Left renal pelvis (tissue), 4 donors: ENCODE measurements around the gene FAM83F. TPM values are rescaled to one million over a fixed set of nuclear protein-coding genes. Genes with fewer than 3 reads are reported as not detected.
"Not testable (repeated sequence)": the region's sequence is repeated elsewhere in the genome, so short reads cannot be mapped to it uniquely, and the experiment has no call there.

Experiments used
- DNase-seq, 4 donors: peaks; one replicate each; pipeline ENCODE4 v3.0.0-alpha.2; 2013; ENCODE audit warnings: low read depth in 4 of 4, low spot score in 3 of 4
- polyA plus RNA-seq, 4 donors: library from polyadenylated mRNA; unstranded; fragments of 120-200 nt; gene quantifications; one replicate each; pipeline ENCODE4 v1.2.1, GENCODE V29; 2013; ENCODE audit not compliant: insufficient read length in 4 of 4

FAM83F gene
- polyA plus RNA-seq, result 1 to 10 TPM in 3 of 4 donors, under 1 TPM in 1; 0.53 to 3.6 (median 1.9) TPM

GRCh38 chr22:39994566-39995392, at the start of gene FAM83F:
FAM83F (plus strand) TSS chr22:39994954; CDS start chr22:39995043, 89 bp downstream.
- no peak for DNase-seq

GRCh38 chr22:39946126-39946502, 48.6 kb upstream of the FAM83F start:
- DNase-seq, result no peak

GRCh38 chr22:39946503-39947219, 48.1 kb upstream of the FAM83F start:
- DNase-seq, result no peak

DNA sequence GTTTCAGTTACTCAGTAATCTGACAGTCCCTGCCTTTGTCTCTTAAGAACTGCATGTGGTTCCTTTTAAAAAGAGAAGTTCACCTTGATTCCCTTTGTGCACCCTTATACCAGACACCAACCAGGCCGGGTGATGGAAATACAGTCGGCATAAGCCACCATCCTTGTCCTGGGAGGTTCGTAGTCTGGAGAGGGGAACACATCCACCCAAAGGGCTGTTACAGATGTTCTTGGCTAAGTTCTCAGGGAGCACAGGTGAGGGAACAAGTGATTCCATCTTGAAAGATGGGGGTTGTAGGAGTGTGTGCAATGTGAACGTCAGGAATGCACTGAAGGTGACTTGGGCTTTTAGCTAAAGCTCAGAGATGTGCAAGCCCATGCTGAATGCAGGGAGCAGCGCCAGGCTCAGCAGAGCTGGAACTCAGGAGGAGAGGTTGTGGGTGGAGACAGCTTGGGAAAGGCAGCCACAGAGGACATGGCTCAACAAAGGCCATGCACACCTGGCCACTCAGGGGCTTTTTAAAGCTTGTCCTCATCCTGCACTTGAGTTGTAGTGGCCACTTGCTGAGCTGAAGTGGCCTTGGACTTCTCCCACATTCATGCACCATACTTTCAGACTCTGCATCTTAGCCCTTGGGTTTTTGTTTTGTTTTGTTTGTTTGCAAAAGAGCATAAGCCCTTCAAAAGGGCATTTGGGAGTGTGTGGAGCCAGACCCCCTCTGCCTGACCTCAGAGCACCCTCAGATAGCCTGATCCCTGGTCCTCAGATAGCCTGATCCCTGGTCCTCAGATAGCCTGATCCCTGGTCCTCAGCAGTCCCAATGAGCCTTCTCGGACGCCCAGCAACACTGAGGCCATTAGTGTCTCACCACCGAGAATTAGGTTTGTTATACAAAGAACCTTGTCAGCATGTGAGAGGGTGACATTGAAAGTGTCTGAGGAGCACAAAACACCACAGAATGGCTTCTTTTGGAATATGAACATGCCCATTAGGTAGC, 47.2 kb upstream of the FAM83F start:
- DNase-seq, result no peak

DNA sequence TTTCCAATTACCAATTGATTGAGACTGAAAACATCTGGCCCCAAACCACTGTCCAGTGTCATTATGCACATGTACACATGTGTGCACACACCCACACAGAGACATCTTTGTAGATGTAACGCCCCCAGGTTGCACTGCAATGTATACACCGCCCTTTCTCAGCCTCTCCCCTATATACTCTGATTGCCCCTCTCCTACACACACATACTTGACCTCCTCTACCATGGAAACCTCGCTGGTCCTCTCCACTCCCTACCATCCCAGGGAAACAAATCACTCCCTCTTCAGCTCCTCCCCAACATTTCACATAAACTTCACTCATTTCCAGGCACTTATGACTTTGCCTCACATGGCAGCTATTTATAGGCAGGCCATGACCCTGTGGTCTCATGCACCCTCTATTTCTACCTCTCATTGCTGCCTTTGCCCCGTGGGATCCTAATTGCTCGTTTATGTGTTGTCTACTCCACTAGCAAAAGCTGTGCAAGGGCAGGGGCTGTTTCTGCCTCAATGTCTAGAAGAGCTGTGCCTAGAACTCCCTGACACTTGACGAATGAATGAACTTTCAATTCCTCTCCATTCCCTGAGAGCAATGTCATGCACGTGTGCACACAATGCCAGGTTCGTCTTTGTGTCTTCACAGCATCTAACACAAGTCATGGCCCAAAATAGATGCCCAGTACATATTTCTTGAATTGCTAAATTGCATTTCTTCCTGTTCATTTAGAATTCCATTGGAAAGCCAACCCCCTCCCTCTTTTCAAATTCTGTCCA, 44.6 kb upstream of the FAM83F start:
- DNase-seq, result no peak

GRCh38 chr22:39951603-39952293, 43.0 kb upstream of the FAM83F start:
- DNase-seq, result not testable (repeated sequence)

DNA sequence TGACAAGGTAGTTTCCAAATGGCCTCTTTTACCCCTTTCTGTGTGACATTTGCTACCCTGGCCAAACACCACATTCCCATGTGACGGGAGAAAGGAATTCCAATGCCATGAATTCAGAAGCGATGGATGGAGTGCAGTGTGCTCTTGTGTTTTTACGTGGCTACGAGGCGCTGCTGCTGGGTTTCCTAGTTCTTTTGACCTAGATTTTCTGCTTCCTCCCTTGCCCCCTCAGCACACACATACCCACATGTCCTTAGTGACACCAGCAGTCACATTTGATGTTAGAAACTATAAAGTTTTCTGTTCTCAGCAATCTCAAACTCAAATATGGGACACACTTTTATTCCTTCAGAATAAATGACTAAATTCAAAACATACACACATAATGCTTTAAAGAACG, 42.4 kb upstream of the FAM83F start:
- no peak for DNase-seq

DNA sequence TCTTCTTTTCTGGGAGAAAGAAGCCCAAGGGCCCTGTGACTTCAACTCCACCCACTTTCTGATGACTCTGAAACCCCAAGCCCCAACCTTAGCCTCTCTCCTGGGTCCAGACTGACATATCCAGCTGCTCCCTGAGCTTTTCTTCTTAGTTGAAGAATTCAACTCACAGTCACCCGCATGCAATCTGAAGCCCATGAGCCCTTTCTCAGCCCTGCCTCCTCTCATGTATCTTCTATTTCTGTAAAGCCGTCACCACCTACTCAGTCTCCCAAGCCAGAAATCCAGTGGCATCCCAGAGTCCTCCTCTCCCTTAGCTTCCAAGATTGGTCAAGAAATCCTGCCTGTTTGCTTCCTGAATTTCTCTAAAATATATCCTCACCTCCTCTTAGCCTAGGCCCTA, 41.7 kb upstream of the FAM83F start:
- no peak for DNase-seq

DNA sequence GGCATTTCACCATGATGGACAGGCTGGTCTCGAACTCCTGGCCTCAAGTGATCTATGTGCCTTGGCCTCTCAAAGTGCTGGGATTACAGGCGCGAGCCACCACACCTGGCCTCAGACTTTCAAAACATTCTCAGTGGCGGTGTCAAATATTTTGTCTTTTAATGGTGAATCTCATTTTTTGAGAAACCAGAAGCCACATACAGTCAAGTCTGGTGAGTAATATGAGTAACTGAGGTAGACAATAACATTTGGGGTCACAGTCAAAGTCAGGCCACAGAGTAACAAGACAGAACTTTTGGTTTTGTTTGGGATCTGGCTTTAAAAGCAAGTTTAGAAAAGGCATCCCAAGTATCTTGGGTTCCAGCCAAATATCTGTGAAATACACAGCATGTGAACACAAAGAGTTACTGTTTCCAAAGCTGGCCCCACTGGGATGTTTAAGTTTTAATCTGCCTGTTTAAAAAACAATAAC, 40.1 kb upstream of the FAM83F start:
- DNase-seq, result no peak

GRCh38 chr22:39955675-39956074, 39.1 kb upstream of the FAM83F start:
- no peak for DNase-seq

DNA sequence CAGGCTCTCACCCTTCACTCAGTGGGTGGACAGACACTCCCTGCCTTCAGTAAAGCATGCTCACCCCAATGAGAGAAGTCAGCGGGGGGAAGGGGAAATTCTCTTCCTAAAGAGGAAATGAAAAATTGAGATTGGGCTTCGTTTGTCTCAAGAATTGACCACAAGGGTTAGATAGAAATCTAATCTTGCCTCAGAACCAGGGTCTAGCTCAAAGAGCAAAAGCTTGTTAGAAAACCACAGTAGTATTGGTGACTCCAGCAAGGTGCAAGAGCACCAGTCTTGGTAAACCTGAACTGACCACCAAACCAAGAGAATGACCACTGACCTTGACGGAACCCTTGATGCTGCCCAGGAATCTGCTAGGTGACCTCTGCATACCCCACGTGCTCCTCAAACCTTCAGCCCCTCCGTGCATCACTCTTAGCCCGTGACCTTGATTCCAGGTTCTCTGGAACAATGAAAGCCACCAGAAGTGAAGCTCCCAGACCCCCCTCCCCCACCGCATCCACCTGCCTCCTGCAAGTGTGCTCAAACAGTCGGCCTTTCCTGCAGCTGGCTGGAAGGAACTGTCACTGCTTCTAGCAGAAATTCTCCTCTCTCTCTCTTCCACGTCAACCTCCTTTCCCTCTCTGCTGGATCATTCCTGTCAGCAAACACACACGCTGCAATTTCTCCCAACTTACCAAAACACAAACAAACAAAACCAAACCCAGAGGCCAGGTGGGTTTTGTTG, 37.7 kb upstream of the FAM83F start:
- DNase-seq, result no peak

- no peak for DNase-seq
Measured at GRCh38 chr22:39958009-39958711, 36.6 kb upstream of the FAM83F start.

DNA sequence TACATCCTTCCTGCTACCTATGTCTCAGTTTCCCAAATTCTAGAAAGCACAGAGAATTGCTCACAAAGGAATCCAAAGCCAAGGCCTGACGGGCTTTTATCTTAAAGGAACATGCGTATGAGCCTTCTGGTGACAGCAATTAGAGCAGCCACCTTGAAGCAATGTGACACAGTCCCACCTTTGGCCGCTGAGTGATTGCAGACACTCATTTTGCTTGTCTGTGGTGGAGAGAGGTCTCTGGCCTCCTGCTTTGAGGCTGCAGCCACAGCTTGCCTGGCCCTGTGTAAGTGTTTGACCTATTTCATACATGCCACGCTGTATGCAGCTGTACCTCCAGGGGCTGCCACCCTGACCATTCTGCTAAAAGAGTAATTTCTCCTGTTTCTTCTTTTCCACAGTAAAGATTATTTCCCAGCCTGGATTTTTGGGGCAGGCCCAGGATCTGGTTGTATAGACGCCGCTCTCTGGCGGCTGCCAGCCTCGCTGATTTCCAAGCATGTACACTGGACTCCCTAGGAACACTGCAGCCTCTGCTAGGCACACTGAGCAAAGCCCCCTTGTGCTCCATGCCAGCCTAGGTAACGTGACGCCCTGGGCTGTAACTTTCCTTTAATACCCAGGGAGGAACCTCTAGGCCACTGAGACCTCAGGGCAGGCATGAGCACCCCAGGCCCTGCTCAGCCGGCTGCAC, 35.7 kb upstream of the FAM83F start:
- DNase-seq, result no peak

GRCh38 chr22:39959640-39960447, 34.9 kb upstream of the FAM83F start, which contains the start of gene TMA7B:
TMA7B (plus strand) TSS chr22:39960397; CDS start chr22:39964375, 3,978 bp downstream.
- DNase-seq, result peak in 1 of 4 donors; percentile 24

- no peak for DNase-seq
Measured at GRCh38 chr22:39960791-39961746, 33.7 kb upstream of the FAM83F start.
